WTC11 (cell line): Measurements from ENCODE around the gene ROBO1. TPM values are rescaled to one million over a fixed set of nuclear protein-coding genes. Genes with fewer than 3 reads are reported as not detected.

Source experiments
- ATAC-seq: fragments of 200-7000 bp; cut with Tn5 transposase; 2 replicates; pipeline ENCODE4 v1.10.0; 2021; ENCODE audit warnings: mild to moderate bottlenecking, moderate library complexity
- CTCF ChIA-PET: fragments of 300-600 bp; sonication (Branson Sonifier 250); formaldehyde crosslinking; loops from one replicate; lab custom pipeline; 2021; ENCODE audit warnings: antibody characterized with exemption; lab: Charles Lee
- POLR2A ChIA-PET: fragments of 350-600 bp; sonication (Branson Sonifier 250); formaldehyde crosslinking; loops from one replicate; lab custom pipeline; 2021; ENCODE audit warnings: antibody characterized with exemption; lab: Charles Lee
- DNase-seq: peaks from one replicate; pipeline ENCODE4 v3.0.0; 2021; ENCODE audit warnings: low spot score
- H3K27ac Mint-ChIP-seq: 2 replicates; pipeline ENCODE4 v1.8.0; 2021; ENCODE audit warnings: mixed read lengths
- H3K27me3 Mint-ChIP-seq: 2 replicates; pipeline ENCODE4 v1.8.0; 2021; ENCODE audit warnings: low read depth, mild to moderate bottlenecking, moderate library complexity, mixed read lengths
- H3K36me3 Mint-ChIP-seq: 2 replicates; pipeline ENCODE4 v1.8.0; 2021; ENCODE audit warnings: mixed read lengths
- H3K4me1 Mint-ChIP-seq: 2 replicates; pipeline ENCODE4 v1.8.0; 2022; ENCODE audit warnings: mixed read lengths
- H3K4me3 Mint-ChIP-seq: 2 replicates; pipeline ENCODE4 v1.8.0; 2021; ENCODE audit warnings: mild to moderate bottlenecking, moderate library complexity, mixed read lengths
- H3K9me3 Mint-ChIP-seq: 2 replicates; pipeline ENCODE4 v1.8.0; 2021; ENCODE audit warnings: mixed read lengths
- ATF1 ChIP-seq: sonication (generic); formaldehyde crosslinking; IDR thresholded peaks from 2 replicates; pipeline ENCODE4 v1.8.1; 2023; ENCODE audit warnings: mild to moderate bottlenecking, moderate library complexity, missing genetic modification reagents
- CBFB ChIP-seq: sonication (generic); formaldehyde crosslinking; IDR thresholded peaks from 2 replicates; pipeline ENCODE4 v1.8.1; 2022; ENCODE audit warnings: mild to moderate bottlenecking, low read depth, missing genetic modification reagents
- CREB1 ChIP-seq: sonication (generic); formaldehyde crosslinking; IDR thresholded peaks from 2 replicates; pipeline ENCODE4 v1.8.0; 2023; ENCODE audit warnings: mild to moderate bottlenecking, missing genetic modification reagents
- ESRRA ChIP-seq: sonication (generic); formaldehyde crosslinking; IDR thresholded peaks from 2 replicates; pipeline ENCODE4 v1.8.1; 2022; ENCODE audit warnings: mild to moderate bottlenecking, missing genetic modification reagents, borderline replicate concordance
- GRHL2 ChIP-seq: fragments of 250-450 bp; sonication (Bioruptor Pico); IDR thresholded peaks from 2 replicates; pipeline ENCODE4 v1.8.0; 2022; ENCODE audit warnings: mild to moderate bottlenecking, moderate library complexity; ENCODE audit not compliant: insufficient replicate concordance, severe bottlenecking
- NFYB ChIP-seq: sonication (generic); formaldehyde crosslinking; conservative IDR thresholded peaks from 2 replicates; pipeline ENCODE4 v1.8.0; 2022; ENCODE audit warnings: low read depth, missing genetic modification reagents
- NR3C1 ChIP-seq: sonication (generic); formaldehyde crosslinking; conservative IDR thresholded peaks from 2 replicates; pipeline ENCODE4 v1.8.1; 2023; ENCODE audit warnings: low read depth, mild to moderate bottlenecking, missing genetic modification reagents
- PRRX2 ChIP-seq: fragments of 250-450 bp; sonication (Bioruptor Pico); IDR thresholded peaks from 2 replicates; pipeline ENCODE4 v1.8.0; 2021; ENCODE audit warnings: mild to moderate bottlenecking
- RORB ChIP-seq: fragments of 250-450 bp; sonication (Bioruptor Pico); IDR thresholded peaks from 2 replicates; pipeline ENCODE4 v1.9.0; 2021; ENCODE audit warnings: mild to moderate bottlenecking
- SMAD3 ChIP-seq: sonication (generic); formaldehyde crosslinking; IDR thresholded peaks from 2 replicates; pipeline ENCODE4 v1.8.0; 2022; ENCODE audit warnings: missing genetic modification reagents, mild to moderate bottlenecking, borderline replicate concordance
- TEAD4 ChIP-seq: sonication (generic); formaldehyde crosslinking; IDR thresholded peaks from 2 replicates; pipeline ENCODE4 v1.8.0; 2022; ENCODE audit warnings: mild to moderate bottlenecking, missing genetic modification reagents
- ZNF138 ChIP-seq: sonication (generic); formaldehyde crosslinking; conservative IDR thresholded peaks from 2 replicates; pipeline ENCODE4 v1.8.1; 2022; ENCODE audit warnings: mild to moderate bottlenecking, moderate library complexity, missing genetic modification reagents
- ZNF263 ChIP-seq: sonication (generic); formaldehyde crosslinking; IDR thresholded peaks from 2 replicates; pipeline ENCODE4 v1.8.1; 2022; ENCODE audit warnings: low read depth, mild to moderate bottlenecking, moderate library complexity, missing genetic modification reagents
- ZNF423 ChIP-seq: fragments of 250-450 bp; sonication (Bioruptor Pico); IDR thresholded peaks from 2 replicates; pipeline ENCODE4 v2.1.2; 2022; ENCODE audit warnings: mild to moderate bottlenecking, moderate library complexity
- total RNA-seq: library from RNA; stranded (reverse); gene quantifications from 3 replicates; pipeline ENCODE4 v1.2.3, GENCODE V29; 2021
- TF ChIP-seq, protein P1 (sequence below): sonication (generic); formaldehyde crosslinking; IDR thresholded peaks from 2 replicates; pipeline ENCODE4 v1.8.0; 2022; ENCODE audit warnings: missing genetic modification reagents
- TF ChIP-seq, protein P2 (sequence below): sonication (generic); formaldehyde crosslinking; IDR thresholded peaks from 2 replicates; pipeline ENCODE4 v1.8.1; 2023; ENCODE audit warnings: mild to moderate bottlenecking, missing genetic modification reagents
- TF ChIP-seq, protein P3 (sequence below): fragments of 250-450 bp; sonication (Bioruptor Pico); IDR thresholded peaks from 2 replicates; pipeline ENCODE4 v1.9.0; 2021; ENCODE audit warnings: mild to moderate bottlenecking, borderline replicate concordance
- TF ChIP-seq, protein P4 (sequence below): sonication (generic); formaldehyde crosslinking; IDR thresholded peaks from 2 replicates; pipeline ENCODE4 v1.8.0; 2023; ENCODE audit warnings: missing genetic modification reagents, mild to moderate bottlenecking, borderline replicate concordance

ROBO1 gene
- total RNA-seq, 1 experiment from 2014 or later: 90.9 TPM

DNA sequence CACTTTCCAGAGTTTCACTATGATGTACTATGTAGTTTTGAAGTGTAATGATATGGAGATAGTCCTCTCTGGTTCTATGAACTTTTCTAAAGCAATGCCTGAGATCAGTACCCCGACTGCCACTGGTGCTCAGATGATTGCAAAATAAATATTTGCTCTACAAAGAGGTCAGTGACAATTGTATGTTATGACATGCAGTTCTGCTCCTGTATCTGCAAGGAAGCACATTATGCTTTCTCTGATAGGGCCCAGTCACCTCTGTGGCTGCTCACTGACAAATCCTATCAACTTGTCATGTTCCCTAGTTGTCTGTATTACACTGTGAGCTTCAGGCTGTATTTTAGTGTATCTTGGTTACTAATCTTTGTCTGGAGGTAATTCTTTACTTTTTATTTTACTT lies 362.6 kb downstream of the ROBO1 start:
- TF ChIP-seq ZNF423 (CRISPR knock-in tag): no peak
- TF ChIP-seq, protein P1, sequence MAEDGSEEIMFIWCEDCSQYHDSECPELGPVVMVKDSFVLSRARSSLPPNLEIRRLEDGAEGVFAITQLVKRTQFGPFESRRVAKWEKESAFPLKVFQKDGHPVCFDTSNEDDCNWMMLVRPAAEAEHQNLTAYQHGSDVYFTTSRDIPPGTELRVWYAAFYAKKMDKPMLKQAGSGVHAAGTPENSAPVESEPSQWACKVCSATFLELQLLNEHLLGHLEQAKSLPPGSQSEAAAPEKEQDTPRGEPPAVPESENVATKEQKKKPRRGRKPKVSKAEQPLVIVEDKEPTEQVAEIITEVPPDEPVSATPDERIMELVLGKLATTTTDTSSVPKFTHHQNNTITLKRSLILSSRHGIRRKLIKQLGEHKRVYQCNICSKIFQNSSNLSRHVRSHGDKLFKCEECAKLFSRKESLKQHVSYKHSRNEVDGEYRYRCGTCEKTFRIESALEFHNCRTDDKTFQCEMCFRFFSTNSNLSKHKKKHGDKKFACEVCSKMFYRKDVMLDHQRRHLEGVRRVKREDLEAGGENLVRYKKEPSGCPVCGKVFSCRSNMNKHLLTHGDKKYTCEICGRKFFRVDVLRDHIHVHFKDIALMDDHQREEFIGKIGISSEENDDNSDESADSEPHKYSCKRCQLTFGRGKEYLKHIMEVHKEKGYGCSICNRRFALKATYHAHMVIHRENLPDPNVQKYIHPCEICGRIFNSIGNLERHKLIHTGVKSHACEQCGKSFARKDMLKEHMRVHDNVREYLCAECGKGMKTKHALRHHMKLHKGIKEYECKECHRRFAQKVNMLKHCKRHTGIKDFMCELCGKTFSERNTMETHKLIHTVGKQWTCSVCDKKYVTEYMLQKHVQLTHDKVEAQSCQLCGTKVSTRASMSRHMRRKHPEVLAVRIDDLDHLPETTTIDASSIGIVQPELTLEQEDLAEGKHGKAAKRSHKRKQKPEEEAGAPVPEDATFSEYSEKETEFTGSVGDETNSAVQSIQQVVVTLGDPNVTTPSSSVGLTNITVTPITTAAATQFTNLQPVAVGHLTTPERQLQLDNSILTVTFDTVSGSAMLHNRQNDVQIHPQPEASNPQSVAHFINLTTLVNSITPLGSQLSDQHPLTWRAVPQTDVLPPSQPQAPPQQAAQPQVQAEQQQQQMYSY (CRISPR knock-in tag): no peak
- TF ChIP-seq, protein P2, sequence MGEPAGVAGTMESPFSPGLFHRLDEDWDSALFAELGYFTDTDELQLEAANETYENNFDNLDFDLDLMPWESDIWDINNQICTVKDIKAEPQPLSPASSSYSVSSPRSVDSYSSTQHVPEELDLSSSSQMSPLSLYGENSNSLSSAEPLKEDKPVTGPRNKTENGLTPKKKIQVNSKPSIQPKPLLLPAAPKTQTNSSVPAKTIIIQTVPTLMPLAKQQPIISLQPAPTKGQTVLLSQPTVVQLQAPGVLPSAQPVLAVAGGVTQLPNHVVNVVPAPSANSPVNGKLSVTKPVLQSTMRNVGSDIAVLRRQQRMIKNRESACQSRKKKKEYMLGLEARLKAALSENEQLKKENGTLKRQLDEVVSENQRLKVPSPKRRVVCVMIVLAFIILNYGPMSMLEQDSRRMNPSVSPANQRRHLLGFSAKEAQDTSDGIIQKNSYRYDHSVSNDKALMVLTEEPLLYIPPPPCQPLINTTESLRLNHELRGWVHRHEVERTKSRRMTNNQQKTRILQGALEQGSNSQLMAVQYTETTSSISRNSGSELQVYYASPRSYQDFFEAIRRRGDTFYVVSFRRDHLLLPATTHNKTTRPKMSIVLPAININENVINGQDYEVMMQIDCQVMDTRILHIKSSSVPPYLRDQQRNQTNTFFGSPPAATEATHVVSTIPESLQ (CRISPR knock-in tag): no peak
- TF ChIP-seq, all 79 proteins: peak for 0
- DNase-seq: no peak
- no peak overlapping the region for H3K4me3 Mint-ChIP-seq
- H3K27me3 Mint-ChIP-seq: no peaks in the 10 kb centered on the region
- ChIA-PET CTCF (interaction anchor here (1.3 kb wide), 1 partner anchor 113 kb away, joined by 4 read pairs; no protein-coding TSS in a partner anchor), POLR2A (no interaction called here)
- no peaks in the 10 kb centered on the region for H3K4me1 Mint-ChIP-seq
- no peak overlapping the region for H3K27ac Mint-ChIP-seq
- ATAC-seq: no peak
- H3K36me3 Mint-ChIP-seq: no peaks in the 10 kb centered on the region
- H3K9me3 Mint-ChIP-seq: no peaks in the 10 kb centered on the region

DNA sequence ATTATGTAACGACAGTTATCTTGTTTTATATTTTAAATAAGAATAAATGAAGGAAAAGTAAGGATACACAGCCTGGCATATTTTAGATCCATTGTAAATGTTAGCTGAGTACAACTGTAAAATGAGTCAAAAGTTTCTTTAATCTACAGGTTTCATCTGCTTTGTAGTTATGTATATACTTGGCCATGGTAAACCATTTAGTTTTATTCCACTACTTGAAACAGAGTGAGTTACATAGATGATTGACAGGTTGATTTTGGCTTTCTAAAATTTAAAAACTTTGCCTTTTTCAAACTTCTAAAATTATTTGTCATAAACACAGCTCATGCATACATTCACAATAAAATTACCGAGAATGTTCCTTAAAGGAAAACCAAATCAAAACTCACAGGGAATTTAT lies 371.2 kb downstream of the ROBO1 start:
- no peaks in the 10 kb centered on the region for H3K4me1 Mint-ChIP-seq
- H3K4me3 Mint-ChIP-seq: no peak overlapping the region
- DNase-seq (no peak), ATAC-seq (no peak)
- TF ChIP-seq SMAD3 (CRISPR knock-in tag): no peak
- TF ChIP-seq, protein P3, sequence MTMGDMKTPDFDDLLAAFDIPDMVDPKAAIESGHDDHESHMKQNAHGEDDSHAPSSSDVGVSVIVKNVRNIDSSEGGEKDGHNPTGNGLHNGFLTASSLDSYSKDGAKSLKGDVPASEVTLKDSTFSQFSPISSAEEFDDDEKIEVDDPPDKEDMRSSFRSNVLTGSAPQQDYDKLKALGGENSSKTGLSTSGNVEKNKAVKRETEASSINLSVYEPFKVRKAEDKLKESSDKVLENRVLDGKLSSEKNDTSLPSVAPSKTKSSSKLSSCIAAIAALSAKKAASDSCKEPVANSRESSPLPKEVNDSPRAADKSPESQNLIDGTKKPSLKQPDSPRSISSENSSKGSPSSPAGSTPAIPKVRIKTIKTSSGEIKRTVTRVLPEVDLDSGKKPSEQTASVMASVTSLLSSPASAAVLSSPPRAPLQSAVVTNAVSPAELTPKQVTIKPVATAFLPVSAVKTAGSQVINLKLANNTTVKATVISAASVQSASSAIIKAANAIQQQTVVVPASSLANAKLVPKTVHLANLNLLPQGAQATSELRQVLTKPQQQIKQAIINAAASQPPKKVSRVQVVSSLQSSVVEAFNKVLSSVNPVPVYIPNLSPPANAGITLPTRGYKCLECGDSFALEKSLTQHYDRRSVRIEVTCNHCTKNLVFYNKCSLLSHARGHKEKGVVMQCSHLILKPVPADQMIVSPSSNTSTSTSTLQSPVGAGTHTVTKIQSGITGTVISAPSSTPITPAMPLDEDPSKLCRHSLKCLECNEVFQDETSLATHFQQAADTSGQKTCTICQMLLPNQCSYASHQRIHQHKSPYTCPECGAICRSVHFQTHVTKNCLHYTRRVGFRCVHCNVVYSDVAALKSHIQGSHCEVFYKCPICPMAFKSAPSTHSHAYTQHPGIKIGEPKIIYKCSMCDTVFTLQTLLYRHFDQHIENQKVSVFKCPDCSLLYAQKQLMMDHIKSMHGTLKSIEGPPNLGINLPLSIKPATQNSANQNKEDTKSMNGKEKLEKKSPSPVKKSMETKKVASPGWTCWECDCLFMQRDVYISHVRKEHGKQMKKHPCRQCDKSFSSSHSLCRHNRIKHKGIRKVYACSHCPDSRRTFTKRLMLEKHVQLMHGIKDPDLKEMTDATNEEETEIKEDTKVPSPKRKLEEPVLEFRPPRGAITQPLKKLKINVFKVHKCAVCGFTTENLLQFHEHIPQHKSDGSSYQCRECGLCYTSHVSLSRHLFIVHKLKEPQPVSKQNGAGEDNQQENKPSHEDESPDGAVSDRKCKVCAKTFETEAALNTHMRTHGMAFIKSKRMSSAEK (CRISPR knock-in tag): no peak
- no peak for TF ChIP-seq TEAD4 (CRISPR knock-in tag)
- TF ChIP-seq RORB (CRISPR knock-in tag): no peak
- TF ChIP-seq NR3C1 (CRISPR knock-in tag): no peak
- TF ChIP-seq ZNF263 (CRISPR knock-in tag): no peak
- TF ChIP-seq NFYB: no peak
- TF ChIP-seq CREB1 (CRISPR knock-in tag): no peak
- TF ChIP-seq ESRRA (CRISPR knock-in tag): no peak
- no peaks in the 10 kb centered on the region for H3K27me3 Mint-ChIP-seq
- H3K27ac Mint-ChIP-seq: no peak overlapping the region
- ChIA-PET POLR2A (no interaction called here), CTCF (interaction anchor here (1.0 to 1.7 kb wide), 3 partner anchors 10 to 34 kb away, joined by 3 to 4 read pairs (median 4); no protein-coding TSS in a partner anchor)
- no peaks in the 10 kb centered on the region for H3K9me3 Mint-ChIP-seq
- H3K36me3 Mint-ChIP-seq: no peaks in the 10 kb centered on the region

DNA sequence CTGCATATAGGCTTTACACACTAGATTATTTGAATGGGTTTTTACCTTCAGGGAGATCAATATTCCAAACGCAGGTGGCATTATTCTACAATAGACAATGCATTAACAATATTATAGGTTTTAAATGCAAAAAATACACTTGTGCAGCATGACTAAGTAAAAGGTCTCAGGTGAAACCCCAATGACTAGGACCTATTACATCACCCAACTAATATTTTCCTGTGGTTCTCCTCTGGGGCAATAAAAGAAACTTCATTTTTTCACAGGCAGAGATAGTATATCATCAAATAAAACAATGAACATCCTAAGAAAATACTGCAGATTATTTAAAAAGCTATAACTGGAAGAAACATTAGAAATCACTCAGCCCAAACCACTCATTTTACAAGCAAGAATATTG lies 375.3 kb downstream of the ROBO1 start:
- Mint-ChIP-seq H3K27ac (no peak overlapping the region), H3K4me1 (no peaks in the 10 kb centered on the region), H3K27me3 (no peaks in the 10 kb centered on the region), H3K9me3 (no peaks in the 10 kb centered on the region), H3K4me3 (no peak overlapping the region), H3K36me3 (no peaks in the 10 kb centered on the region)
- no peak for DNase-seq
- CTCF ChIA-PET: no interaction called here
- POLR2A ChIA-PET: no interaction called here
- no peak for ATAC-seq
- no peak for TF ChIP-seq TEAD4 (CRISPR knock-in tag)
- no peak for TF ChIP-seq CREB1 (CRISPR knock-in tag)
- TF ChIP-seq ATF1: no peak
- no peak for TF ChIP-seq NFYB
- no peak for TF ChIP-seq GRHL2
- TF ChIP-seq, protein P4, sequence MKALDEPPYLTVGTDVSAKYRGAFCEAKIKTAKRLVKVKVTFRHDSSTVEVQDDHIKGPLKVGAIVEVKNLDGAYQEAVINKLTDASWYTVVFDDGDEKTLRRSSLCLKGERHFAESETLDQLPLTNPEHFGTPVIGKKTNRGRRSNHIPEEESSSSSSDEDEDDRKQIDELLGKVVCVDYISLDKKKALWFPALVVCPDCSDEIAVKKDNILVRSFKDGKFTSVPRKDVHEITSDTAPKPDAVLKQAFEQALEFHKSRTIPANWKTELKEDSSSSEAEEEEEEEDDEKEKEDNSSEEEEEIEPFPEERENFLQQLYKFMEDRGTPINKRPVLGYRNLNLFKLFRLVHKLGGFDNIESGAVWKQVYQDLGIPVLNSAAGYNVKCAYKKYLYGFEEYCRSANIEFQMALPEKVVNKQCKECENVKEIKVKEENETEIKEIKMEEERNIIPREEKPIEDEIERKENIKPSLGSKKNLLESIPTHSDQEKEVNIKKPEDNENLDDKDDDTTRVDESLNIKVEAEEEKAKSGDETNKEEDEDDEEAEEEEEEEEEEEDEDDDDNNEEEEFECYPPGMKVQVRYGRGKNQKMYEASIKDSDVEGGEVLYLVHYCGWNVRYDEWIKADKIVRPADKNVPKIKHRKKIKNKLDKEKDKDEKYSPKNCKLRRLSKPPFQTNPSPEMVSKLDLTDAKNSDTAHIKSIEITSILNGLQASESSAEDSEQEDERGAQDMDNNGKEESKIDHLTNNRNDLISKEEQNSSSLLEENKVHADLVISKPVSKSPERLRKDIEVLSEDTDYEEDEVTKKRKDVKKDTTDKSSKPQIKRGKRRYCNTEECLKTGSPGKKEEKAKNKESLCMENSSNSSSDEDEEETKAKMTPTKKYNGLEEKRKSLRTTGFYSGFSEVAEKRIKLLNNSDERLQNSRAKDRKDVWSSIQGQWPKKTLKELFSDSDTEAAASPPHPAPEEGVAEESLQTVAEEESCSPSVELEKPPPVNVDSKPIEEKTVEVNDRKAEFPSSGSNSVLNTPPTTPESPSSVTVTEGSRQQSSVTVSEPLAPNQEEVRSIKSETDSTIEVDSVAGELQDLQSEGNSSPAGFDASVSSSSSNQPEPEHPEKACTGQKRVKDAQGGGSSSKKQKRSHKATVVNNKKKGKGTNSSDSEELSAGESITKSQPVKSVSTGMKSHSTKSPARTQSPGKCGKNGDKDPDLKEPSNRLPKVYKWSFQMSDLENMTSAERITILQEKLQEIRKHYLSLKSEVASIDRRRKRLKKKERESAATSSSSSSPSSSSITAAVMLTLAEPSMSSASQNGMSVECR (CRISPR knock-in tag): no peak
- TF ChIP-seq PRRX2 (CRISPR knock-in tag): no peak
- no peak for TF ChIP-seq CBFB (CRISPR knock-in tag)
- no peak for TF ChIP-seq ZNF138
